GM23248 (cell line): Measurements from ENCODE around the gene ARL13B. TPM values are rescaled to one million over a fixed set of nuclear protein-coding genes. Genes with fewer than 3 reads are reported as not detected.

Experiments
- DNase-seq: peaks from one replicate; pipeline ENCODE4 v3.0.0-alpha.2; 2015
- H2AFZ ChIP-seq: fragments of 200-600 bp; sonication (generic); 2 replicates; pipeline ENCODE4 v1.6.1; 2016; ENCODE audit warnings: antibody characterized with exemption
- H3F3A ChIP-seq: fragments of 200-600 bp; sonication (generic); 2 replicates; pipeline ENCODE4 v1.6.1; 2016; ENCODE audit warnings: mild to moderate bottlenecking, antibody characterized with exemption, mixed run types; ENCODE audit not compliant: insufficient read depth
- H3K27ac ChIP-seq: fragments of 200-600 bp; sonication (generic); 2 replicates; pipeline ENCODE4 v1.5.1; 2016; ENCODE audit warnings: mild to moderate bottlenecking
- H3K27me3 ChIP-seq: fragments of 200-600 bp; sonication (generic); replicated peaks from 2 replicates; pipeline ENCODE4 v1.6.1; 2016; ENCODE audit warnings: mild to moderate bottlenecking; ENCODE audit not compliant: insufficient read depth
- H3K36me3 ChIP-seq: fragments of 200-600 bp; sonication (generic); 2 replicates; pipeline ENCODE4 v1.6.1; 2016; ENCODE audit warnings: low read depth, mild to moderate bottlenecking
- H3K4me1 ChIP-seq: fragments of 200-600 bp; sonication (generic); 2 replicates; pipeline ENCODE4 v1.6.1; 2016; ENCODE audit warnings: mild to moderate bottlenecking; ENCODE audit not compliant: insufficient read depth
- H3K4me2 ChIP-seq: fragments of 200-600 bp; sonication (generic); one replicate; pipeline ENCODE4 v1.6.1; 2016; ENCODE audit warnings: mild to moderate bottlenecking; ENCODE audit not compliant: unreplicated experiment
- H3K4me3 ChIP-seq: fragments of 200-600 bp; sonication (generic); 2 replicates; pipeline ENCODE4 v1.5.1; 2016; ENCODE audit warnings: mild to moderate bottlenecking
- H3K79me2 ChIP-seq: fragments of 200-600 bp; sonication (generic); 2 replicates; pipeline ENCODE4 v1.6.1; 2016; ENCODE audit warnings: mild to moderate bottlenecking; ENCODE audit not compliant: insufficient read depth
- H3K9ac ChIP-seq: fragments of 200-600 bp; sonication (generic); 2 replicates; pipeline ENCODE4 v1.6.1; 2016; ENCODE audit warnings: mild to moderate bottlenecking
- H3K9me2 ChIP-seq: fragments of 200-600 bp; sonication (generic); 2 replicates; pipeline ENCODE4 v1.6.1; 2016; ENCODE audit warnings: mixed run types, mild to moderate bottlenecking, moderate library complexity; ENCODE audit not compliant: insufficient read depth
- H3K9me3 ChIP-seq: fragments of 200-600 bp; sonication (generic); one replicate; pipeline ENCODE4 v1.6.1; 2017; ENCODE audit warnings: low read depth
- H4K20me1 ChIP-seq: fragments of 200-600 bp; sonication (generic); 2 replicates; pipeline ENCODE4 v1.6.0; 2016; ENCODE audit not compliant: insufficient read depth
- EZH2 ChIP-seq: fragments of 200-600 bp; sonication (generic); IDR thresholded peaks from 2 replicates; pipeline ENCODE4 v1.6.1; 2018; ENCODE audit warnings: antibody characterized with exemption, mild to moderate bottlenecking; ENCODE audit not compliant: insufficient read depth, poor library complexity, severe bottlenecking
- EZH2phosphoT487 ChIP-seq: fragments of 200-600 bp; sonication (generic); IDR thresholded peaks from 2 replicates; pipeline ENCODE4 v1.6.1; 2018; ENCODE audit warnings: antibody characterized with exemption, moderate library complexity, mild to moderate bottlenecking, low read depth; ENCODE audit not compliant: insufficient read depth
- WGBS, 2 experiments: methylation state at CpG; one replicate each; pipeline ENCODE4 v1.1.6; 2015 to 2017; ENCODE audit warnings: low lambda C conversion rate in 2 of 2, low coverage in 1 of 2; ENCODE audit errors: missing lambda C conversion rate in 2 of 2; 5-methylcytosine and 5-hydroxymethylcytosine counted together
- in situ Hi-C: fragments of 300-500 bp; cut with MboI; formaldehyde crosslinking; loops from 2 replicates; pipeline ENCODE4 v1.15.0; 2020
- polyA plus RNA-seq: library from polyadenylated mRNA; unstranded; fragments of >200 nt; fragmentation: Nextera tagmentation; extraction: Ambion mirVana; gene quantifications from 2 replicates; pipeline ENCODE4 v1.2.1, GENCODE V29; 2016
- total RNA-seq: library from RNA; depleted of rRNA; stranded (reverse); fragments of >200 nt; shearing (Covaris generic); gene quantifications from 2 replicates; pipeline ENCODE4 v1.2.3, GENCODE V29; 2014

Gene ARL13B
- total and polyA plus RNA-seq, 2 experiments from 2014 or later = 15.0 to 16.9 TPM

GRCh38 chr3:93992207-93992606 is 12.3 kb downstream of the ARL13B start:
- TF ChIP-seq EZH2phosphoT487 (no peak), EZH2 (no peak)
- H3K9me3 ChIP-seq = no peaks in the 10 kb centered on the region
- H3K9me2 ChIP-seq = no peaks in the 10 kb centered on the region
- H3F3A ChIP-seq = peaks cover 5% of the 10 kb centered on the region; the same call in 1 of the 2 replicates
- no peak overlapping the region for H3K9ac ChIP-seq
- no peaks in the 10 kb centered on the region for H3K36me3 ChIP-seq
- H2AFZ ChIP-seq = no peak overlapping the region
- no peaks in the 10 kb centered on the region for H4K20me1 ChIP-seq
- no peaks in the 10 kb centered on the region for H3K27me3 ChIP-seq
- WGBS, 2 experiments = 90 to 93% methylated on average over 3 of the region's 3 CpGs
- H3K79me2 ChIP-seq = peaks cover 79% of the 10 kb centered on the region
- peaks cover 12% of the 10 kb centered on the region for H3K4me1 ChIP-seq
- H3K27ac ChIP-seq = no peak overlapping the region
- in situ Hi-C loops = no loop called here
- no peak overlapping the region for H3K4me3 ChIP-seq
- no peak for DNase-seq
- H3K4me2 ChIP-seq = no peak overlapping the region

GRCh38 chr3:93994056-93994455 is 14.1 kb downstream of the ARL13B start:
- H3K36me3 ChIP-seq = no peaks in the 10 kb centered on the region
- H3K9ac ChIP-seq = no peak overlapping the region
- in situ Hi-C loops = no loop called here
- H3K4me2 ChIP-seq = no peak overlapping the region
- DNase-seq = no peak
- H3K4me1 ChIP-seq = no peaks in the 10 kb centered on the region
- no peak for TF ChIP-seq EZH2
- no peak for TF ChIP-seq EZH2phosphoT487
- H3K9me3 ChIP-seq = no peaks in the 10 kb centered on the region
- peaks cover 73% of the 10 kb centered on the region for H3K79me2 ChIP-seq
- 92 to 98% methylated on average over 3 of the region's 3 CpGs for WGBS, 2 experiments
- no peak overlapping the region for H3K4me3 ChIP-seq
- no peaks in the 10 kb centered on the region for H3K27me3 ChIP-seq
- no peak overlapping the region for H3K27ac ChIP-seq
- H3F3A ChIP-seq = no peaks in the 10 kb centered on the region
- no peaks in the 10 kb centered on the region for H4K20me1 ChIP-seq
- no peak overlapping the region for H2AFZ ChIP-seq
- H3K9me2 ChIP-seq = no peaks in the 10 kb centered on the region

- H4K20me1 ChIP-seq = no peaks in the 10 kb centered on the region
- no peaks in the 10 kb centered on the region for H3K9me2 ChIP-seq
- H3F3A ChIP-seq = no peaks in the 10 kb centered on the region
- H3K9me3 ChIP-seq = no peaks in the 10 kb centered on the region
- no peak for DNase-seq
- no peak overlapping the region for H3K27ac ChIP-seq
- peaks cover 4% of the 10 kb centered on the region; the same call in 1 of the 2 replicates for H3K4me1 ChIP-seq
- H3K9ac ChIP-seq = no peak overlapping the region
- H3K4me3 ChIP-seq = no peak overlapping the region
- no peaks in the 10 kb centered on the region for H3K27me3 ChIP-seq
- 0 out of 2 replicates have a peak, but pooled peaks cover 6% of the 10 kb centered on the region for H3K79me2 ChIP-seq
- in situ Hi-C loops = no loop called here
- H3K4me2 ChIP-seq = no peak overlapping the region
- WGBS, 2 experiments = 88 to 95% methylated on average over 1 of the region's 1 CpG
- H2AFZ ChIP-seq = no peak overlapping the region
- TF ChIP-seq EZH2phosphoT487 (no peak), EZH2 (no peak)
- no peaks in the 10 kb centered on the region for H3K36me3 ChIP-seq
Measured at GRCh38 chr3:94001191-94001590, 21.2 kb downstream of the ARL13B start.

GRCh38 chr3:94001827-94002495 is 22.0 kb downstream of the ARL13B start:
- H4K20me1 ChIP-seq = no peaks in the 10 kb centered on the region
- H3K4me1 ChIP-seq = peaks cover 4% of the 10 kb centered on the region; the same call in 1 of the 2 replicates
- WGBS, 2 experiments = 96 to 99% methylated on average over 3 of the region's 3 CpGs
- no peaks in the 10 kb centered on the region for H3K36me3 ChIP-seq
- H3K79me2 ChIP-seq = 0 out of 2 replicates have a peak, but pooled peaks cover 6% of the 10 kb centered on the region
- no peak for DNase-seq
- H3K9me2 ChIP-seq = no peaks in the 10 kb centered on the region
- in situ Hi-C loops = no loop called here
- TF ChIP-seq EZH2phosphoT487 (no peak), EZH2 (no peak)
- H2AFZ ChIP-seq = no peak overlapping the region
- H3K4me3 ChIP-seq = no peak overlapping the region
- H3K4me2 ChIP-seq = no peak overlapping the region
- no peaks in the 10 kb centered on the region for H3K27me3 ChIP-seq
- no peak overlapping the region for H3K9ac ChIP-seq
- H3F3A ChIP-seq = no peaks in the 10 kb centered on the region
- no peaks in the 10 kb centered on the region for H3K9me3 ChIP-seq
- H3K27ac ChIP-seq = no peak overlapping the region
